HepG2 (cell line): ENCODE results near the gene C5orf58. TPM values are rescaled to one million over a fixed set of nuclear protein-coding genes. Genes with fewer than 3 reads are reported as not detected.

Experiments
- ATAC-seq: fragments of 200-7000 bp; cut with Tn5 transposase; 3 replicates; pipeline ENCODE4 v1.9.1; 2020; ENCODE audit warnings: mild to moderate bottlenecking, moderate library complexity
- BruUV-seq: library from RNA; stranded (reverse); fragments of 400-500 nt; replicated peaks from 2 replicates; lab custom pipeline; 2021; lab: Mats Ljungman, UMichigan
- CTCF ChIA-PET: fragments of 300-600 bp; formaldehyde crosslinking; extraction: SDS; loops from one replicate; lab custom pipeline; 2021; ENCODE audit warnings: low total read pairs, inconsistent platforms, low intra/inter-chr PET ratio; lab: Yijun Ruan, JAX
- POLR2A ChIA-PET: fragments of 350-600 bp; sonication (Branson Sonifier 250); formaldehyde crosslinking; loops from one replicate; lab custom pipeline; 2020; ENCODE audit warnings: antibody characterized with exemption, inconsistent platforms; lab: Yijun Ruan, JAX
- DNase-seq: peaks from one replicate; pipeline ENCODE4 v3.0.0-alpha.2; 2015; ENCODE audit warnings: low spot score
- FAIRE-seq: peaks from 3 replicates; lab custom pipeline; 2011; peaks lifted over from hg19 to GRCh38; lab: Jason Lieb, UNC
- H2AFZ ChIP-seq: one replicate; pipeline ENCODE4 v1.6.1; 2011; ENCODE audit warnings: low read length, inconsistent platforms
- H3K27ac ChIP-seq: fragments of 300-600 bp; 3 replicates; pipeline ENCODE4 v1.8.0; 2011; ENCODE audit warnings: mixed run types, mild to moderate bottlenecking, mixed read lengths, low read length, inconsistent platforms; ENCODE audit not compliant: insufficient read depth; ENCODE audit errors: extremely low read length
- H3K27me3 ChIP-seq, 2 experiments: fragments of 200-600 bp in 1 of 2; 2 replicates in 1 of 2; 3 replicates in 1 of 2; pipeline versions ENCODE4 v1.6.0 to v1.8.0; 2011; ENCODE audit warnings: low read length in 2 of 2, mild to moderate bottlenecking in 2 of 2, moderate library complexity in 2 of 2, inconsistent platforms in 1 of 2; ENCODE audit not compliant: insufficient read depth in 2 of 2, control insufficient read depth in 1 of 2
- H3K36me3 ChIP-seq, 2 experiments: fragments of 200-600 bp in 1 of 2; replicated peaks in 1 of 2; 2 replicates in 1 of 2; 3 replicates in 1 of 2; pipeline versions ENCODE4 v1.5.1 to v1.8.0; 2011; ENCODE audit warnings: low read length in 2 of 2, inconsistent platforms in 1 of 2; ENCODE audit not compliant: insufficient read depth in 2 of 2, control insufficient read depth in 1 of 2
- H3K4me1 ChIP-seq: 2 replicates; pipeline ENCODE4 v1.5.1; 2012; ENCODE audit warnings: low read length, inconsistent platforms; ENCODE audit not compliant: insufficient read depth
- H3K4me2 ChIP-seq: 2 replicates; pipeline ENCODE4 v1.6.0; 2011; ENCODE audit warnings: low read depth, low read length, inconsistent platforms
- H3K4me3 ChIP-seq, 3 experiments: fragments of 200-600 bp in 1 of 3; sonication (generic), shearing (Covaris generic) in 1 of 3; replicated peaks in 1 of 3; 2 replicates each; pipeline ENCODE4 v1.5.1; 2011 to 2016; ENCODE audit warnings: low read length in 3 of 3, inconsistent platforms in 2 of 3, low read depth in 2 of 3, mild to moderate bottlenecking in 2 of 3, control low read depth in 1 of 3, mixed read lengths in 1 of 3; ENCODE audit not compliant: insufficient read depth in 1 of 3
- H3K79me2 ChIP-seq: one replicate; pipeline ENCODE4 v1.6.1; 2011; ENCODE audit warnings: low read length, inconsistent platforms; ENCODE audit not compliant: insufficient read depth
- H3K9ac ChIP-seq: 2 replicates; pipeline ENCODE4 v1.6.0; 2011; ENCODE audit warnings: mild to moderate bottlenecking, low read depth, low read length, inconsistent platforms; ENCODE audit not compliant: insufficient read depth
- H3K9me3 ChIP-seq: 2 replicates; pipeline ENCODE4 v1.5.1; 2012; ENCODE audit warnings: mild to moderate bottlenecking, low read length
- H4K20me1 ChIP-seq: 2 replicates; pipeline ENCODE4 v1.6.0; 2011; ENCODE audit warnings: inconsistent platforms, mild to moderate bottlenecking, low read length, moderate library complexity; ENCODE audit not compliant: insufficient read depth
- ARHGAP35 ChIP-seq: sonication (generic); formaldehyde crosslinking; IDR thresholded peaks from 2 replicates; pipeline ENCODE4 v1.9.0; 2022; ENCODE audit warnings: mild to moderate bottlenecking, inconsistent platforms, moderate library complexity, missing genetic modification reagents, borderline replicate concordance
- ARNTL ChIP-seq: sonication (generic); formaldehyde crosslinking; IDR thresholded peaks from 2 replicates; pipeline ENCODE4 v1.4.0; 2020; ENCODE audit warnings: mild to moderate bottlenecking, missing genetic modification reagents
- DNMT3B ChIP-seq: conservative IDR thresholded peaks from 2 replicates; pipeline ENCODE4 v1.6.1; 2016; ENCODE audit warnings: missing biosample characterization, control low read depth
- PRMT3 ChIP-seq: sonication (generic); formaldehyde crosslinking; IDR thresholded peaks from 2 replicates; pipeline ENCODE4 v1.8.1; 2022; ENCODE audit warnings: low read depth, mild to moderate bottlenecking, moderate library complexity, missing genetic modification reagents, borderline replicate concordance
- TCF12 ChIP-seq, 2 experiments: fragments of 450-650 bp in 1 of 2; sonication (generic) in 1 of 2; formaldehyde crosslinking in 1 of 2; IDR thresholded peaks; 2 replicates each; pipeline versions ENCODE4 v1.6.1 to v1.8.0; 2017 to 2022; ENCODE audit warnings: antibody characterized with exemption in 1 of 2, mild to moderate bottlenecking in 1 of 2, missing genetic modification reagents in 1 of 2, moderate library complexity in 1 of 2
- ZNF329 ChIP-seq: sonication (generic); formaldehyde crosslinking; IDR thresholded peaks from 2 replicates; pipeline ENCODE4 v1.9.0; 2021; ENCODE audit warnings: low read depth, mild to moderate bottlenecking, missing genetic modification reagents
- ZNF644 ChIP-seq: IDR thresholded peaks from 2 replicates; pipeline ENCODE4 v1.6.1; 2016; ENCODE audit warnings: low read depth
- ZNF652 ChIP-seq: IDR thresholded peaks from 2 replicates; pipeline ENCODE4 v1.6.1; 2016; ENCODE audit warnings: low read depth, borderline replicate concordance
- ZNF672 ChIP-seq: sonication (generic); formaldehyde crosslinking; IDR thresholded peaks from 2 replicates; pipeline ENCODE4 v1.8.1; 2022; ENCODE audit warnings: missing genetic modification reagents
- ZNF678 ChIP-seq: sonication (generic); formaldehyde crosslinking; IDR thresholded peaks from 2 replicates; pipeline ENCODE4 v1.4.0; 2020; ENCODE audit warnings: mild to moderate bottlenecking, missing genetic modification reagents
- ZNF746 ChIP-seq: sonication (generic); formaldehyde crosslinking; IDR thresholded peaks from 2 replicates; pipeline ENCODE4 v1.8.0; 2022; ENCODE audit warnings: mild to moderate bottlenecking, missing genetic modification reagents
- WGBS: methylation state at CpG from one replicate; pipeline ENCODE4 v1.1.6; 2017; ENCODE audit warnings: low lambda C conversion rate; 5-methylcytosine and 5-hydroxymethylcytosine counted together
- in situ Hi-C: cut with HindIII; loops from 2 replicates; pipeline ENCODE4 v1.10.0; 2017; ENCODE audit warnings: low pct_unique_long_range_greater_than_20kb; ENCODE audit not compliant: extremely low pct_ligation_motif_present
- intact Hi-C: fragments of 100-400 bp; cut with micrococcal nuclease; formaldehyde crosslinking; loops from one replicate; pipeline ENCODE4 v1.10.0; 2022; ENCODE audit not compliant: unreplicated experiment
- polyA plus RNA-seq, 8 experiments: library from polyadenylated mRNA; depleted of rRNA in 3 of 8; stranded (reverse) in 7 of 8; unstranded in 1 of 8; fragments of >200 nt; fragmentation: Illumina TruSeq in 4 of 8; extraction: Trizol in 4 of 8; gene quantifications; 2 replicates each; pipeline versions ENCODE4 v1.2.1 to v1.2.3, GENCODE V29; 2011 to 2016; ENCODE audit warnings: low read depth in 4 of 8, missing spikeins in 1 of 8, mixed read lengths in 1 of 8; ENCODE audit not compliant: insufficient read depth in 1 of 8
- total RNA-seq, 5 experiments: library from RNA; depleted of rRNA; stranded (reverse); fragments of >200 nt; fragmentation: Illumina TruSeq; extraction: Trizol; gene quantifications; 2 replicates each; pipeline ENCODE4 v1.2.3, GENCODE V29; 2016; ENCODE audit warnings: low read depth in 1 of 5
- TF ChIP-seq, protein P1 (sequence below): sonication (generic); formaldehyde crosslinking; IDR thresholded peaks from 2 replicates; pipeline ENCODE4 v1.4.0; 2020; ENCODE audit warnings: missing genetic modification reagents
- TF ChIP-seq, protein P2 (sequence below): sonication (generic); formaldehyde crosslinking; IDR thresholded peaks from 2 replicates; pipeline ENCODE4 v1.4.0; 2020; ENCODE audit warnings: missing genetic modification reagents
- TF ChIP-seq, protein P3 (sequence below): sonication (generic); formaldehyde crosslinking; IDR thresholded peaks from 2 replicates; pipeline ENCODE4 v1.4.0; 2020; ENCODE audit warnings: missing genetic modification reagents; ENCODE audit errors: not compliant biosample characterization
- TF ChIP-seq, protein P4 (sequence below): sonication (generic); formaldehyde crosslinking; IDR thresholded peaks from 2 replicates; pipeline ENCODE4 v1.5.0; 2020; ENCODE audit warnings: missing genetic modification reagents
- TF ChIP-seq, protein P5 (sequence below): sonication (generic); formaldehyde crosslinking; IDR thresholded peaks from 2 replicates; pipeline ENCODE4 v1.5.0; 2020; ENCODE audit warnings: missing genetic modification reagents

C5orf58 gene
- total and polyA plus RNA-seq, 2 of the 13 experiments (the other 11 are each of a cell fraction or from before 2014, with no cell fraction given) = not detected

DNA sequence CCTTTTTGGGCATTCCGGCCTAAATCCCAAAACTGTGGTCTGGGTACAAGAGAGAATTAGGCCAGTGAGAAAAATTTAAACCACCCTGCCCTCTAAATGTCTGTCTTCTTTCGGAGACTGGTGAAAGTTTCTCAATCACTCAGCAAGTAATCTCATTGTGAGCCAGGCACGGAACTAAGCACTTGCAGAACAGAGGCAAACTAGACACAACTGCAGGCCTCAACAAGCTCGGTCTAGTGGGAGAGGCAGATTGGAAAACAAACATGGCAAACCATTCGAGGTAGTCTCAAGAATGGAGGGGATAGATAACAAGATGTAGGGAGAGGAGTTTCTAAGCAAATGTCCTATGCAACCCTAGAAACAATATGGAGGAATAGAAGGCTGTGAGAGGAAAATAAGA lies 8.9 kb upstream of the C5orf58 start:
- in situ Hi-C loops = no loop called here
- FAIRE-seq (no peak), ATAC-seq (no peak), DNase-seq (no peak)
- H3K4me2 ChIP-seq = no peak overlapping the region
- H3K9ac ChIP-seq = no peak overlapping the region
- H3K27me3 ChIP-seq = no peaks in the 10 kb centered on the region
- intact Hi-C loops = no loop called here
- no peak overlapping the region for H3K4me3 ChIP-seq
- no peaks in the 10 kb centered on the region for H3K79me2 ChIP-seq
- BruUV-seq = no TSS peak
- no peaks in the 10 kb centered on the region for H3K4me1 ChIP-seq
- no peak overlapping the region for H2AFZ ChIP-seq
- WGBS = 2% methylated on average over 5 of the region's 5 CpGs
- ChIA-PET POLR2A (no interaction called here), CTCF (no interaction called here)
- H3K36me3 ChIP-seq = no peaks in the 10 kb centered on the region
- no peaks in the 10 kb centered on the region for H4K20me1 ChIP-seq
- no peaks in the 10 kb centered on the region for H3K9me3 ChIP-seq
- H3K27ac ChIP-seq = no peak overlapping the region
- TF ChIP-seq, protein P1, sequence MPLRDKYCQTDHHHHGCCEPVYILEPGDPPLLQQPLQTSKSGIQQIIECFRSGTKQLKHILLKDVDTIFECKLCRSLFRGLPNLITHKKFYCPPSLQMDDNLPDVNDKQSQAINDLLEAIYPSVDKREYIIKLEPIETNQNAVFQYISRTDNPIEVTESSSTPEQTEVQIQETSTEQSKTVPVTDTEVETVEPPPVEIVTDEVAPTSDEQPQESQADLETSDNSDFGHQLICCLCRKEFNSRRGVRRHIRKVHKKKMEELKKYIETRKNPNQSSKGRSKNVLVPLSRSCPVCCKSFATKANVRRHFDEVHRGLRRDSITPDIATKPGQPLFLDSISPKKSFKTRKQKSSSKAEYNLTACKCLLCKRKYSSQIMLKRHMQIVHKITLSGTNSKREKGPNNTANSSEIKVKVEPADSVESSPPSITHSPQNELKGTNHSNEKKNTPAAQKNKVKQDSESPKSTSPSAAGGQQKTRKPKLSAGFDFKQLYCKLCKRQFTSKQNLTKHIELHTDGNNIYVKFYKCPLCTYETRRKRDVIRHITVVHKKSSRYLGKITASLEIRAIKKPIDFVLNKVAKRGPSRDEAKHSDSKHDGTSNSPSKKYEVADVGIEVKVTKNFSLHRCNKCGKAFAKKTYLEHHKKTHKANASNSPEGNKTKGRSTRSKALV (CRISPR knock-in tag) = no peak
- TF ChIP-seq ZNF652 (CRISPR knock-in tag) (no peak), TCF12 (IDR thresholded peaks at IDR 0.05) (no peak), TCF12 (CRISPR knock-in tag; IDR thresholded peaks at IDR 0.05) (no peak), ZNF746 (CRISPR knock-in tag) (no peak), ZNF644 (CRISPR knock-in tag) (no peak), ARNTL (CRISPR knock-in tag) (no peak), ZNF678 (CRISPR knock-in tag) (no peak), ARHGAP35 (CRISPR knock-in tag) (no peak), ZNF672 (CRISPR knock-in tag) (no peak), PRMT3 (CRISPR knock-in tag) (no peak), ZNF329 (no peak), DNMT3B (CRISPR knock-in tag) (no peak)
- TF ChIP-seq, protein P2, sequence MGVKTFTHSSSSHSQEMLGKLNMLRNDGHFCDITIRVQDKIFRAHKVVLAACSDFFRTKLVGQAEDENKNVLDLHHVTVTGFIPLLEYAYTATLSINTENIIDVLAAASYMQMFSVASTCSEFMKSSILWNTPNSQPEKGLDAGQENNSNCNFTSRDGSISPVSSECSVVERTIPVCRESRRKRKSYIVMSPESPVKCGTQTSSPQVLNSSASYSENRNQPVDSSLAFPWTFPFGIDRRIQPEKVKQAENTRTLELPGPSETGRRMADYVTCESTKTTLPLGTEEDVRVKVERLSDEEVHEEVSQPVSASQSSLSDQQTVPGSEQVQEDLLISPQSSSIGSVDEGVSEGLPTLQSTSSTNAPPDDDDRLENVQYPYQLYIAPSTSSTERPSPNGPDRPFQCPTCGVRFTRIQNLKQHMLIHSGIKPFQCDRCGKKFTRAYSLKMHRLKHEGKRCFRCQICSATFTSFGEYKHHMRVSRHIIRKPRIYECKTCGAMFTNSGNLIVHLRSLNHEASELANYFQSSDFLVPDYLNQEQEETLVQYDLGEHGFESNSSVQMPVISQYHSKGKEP (CRISPR knock-in tag) = no peak
- TF ChIP-seq, protein P3, sequence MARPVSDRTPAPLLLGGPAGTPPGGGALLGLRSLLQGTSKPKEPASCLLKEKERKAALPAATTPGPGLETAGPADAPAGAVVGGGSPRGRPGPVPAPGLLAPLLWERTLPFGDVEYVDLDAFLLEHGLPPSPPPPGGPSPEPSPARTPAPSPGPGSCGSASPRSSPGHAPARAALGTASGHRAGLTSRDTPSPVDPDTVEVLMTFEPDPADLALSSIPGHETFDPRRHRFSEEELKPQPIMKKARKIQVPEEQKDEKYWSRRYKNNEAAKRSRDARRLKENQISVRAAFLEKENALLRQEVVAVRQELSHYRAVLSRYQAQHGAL (CRISPR knock-in tag) = no peak
- TF ChIP-seq, protein P4, sequence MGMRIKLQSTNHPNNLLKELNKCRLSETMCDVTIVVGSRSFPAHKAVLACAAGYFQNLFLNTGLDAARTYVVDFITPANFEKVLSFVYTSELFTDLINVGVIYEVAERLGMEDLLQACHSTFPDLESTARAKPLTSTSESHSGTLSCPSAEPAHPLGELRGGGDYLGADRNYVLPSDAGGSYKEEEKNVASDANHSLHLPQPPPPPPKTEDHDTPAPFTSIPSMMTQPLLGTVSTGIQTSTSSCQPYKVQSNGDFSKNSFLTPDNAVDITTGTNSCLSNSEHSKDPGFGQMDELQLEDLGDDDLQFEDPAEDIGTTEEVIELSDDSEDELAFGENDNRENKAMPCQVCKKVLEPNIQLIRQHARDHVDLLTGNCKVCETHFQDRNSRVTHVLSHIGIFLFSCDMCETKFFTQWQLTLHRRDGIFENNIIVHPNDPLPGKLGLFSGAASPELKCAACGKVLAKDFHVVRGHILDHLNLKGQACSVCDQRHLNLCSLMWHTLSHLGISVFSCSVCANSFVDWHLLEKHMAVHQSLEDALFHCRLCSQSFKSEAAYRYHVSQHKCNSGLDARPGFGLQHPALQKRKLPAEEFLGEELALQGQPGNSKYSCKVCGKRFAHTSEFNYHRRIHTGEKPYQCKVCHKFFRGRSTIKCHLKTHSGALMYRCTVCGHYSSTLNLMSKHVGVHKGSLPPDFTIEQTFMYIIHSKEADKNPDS = no peak
- TF ChIP-seq, protein P5, sequence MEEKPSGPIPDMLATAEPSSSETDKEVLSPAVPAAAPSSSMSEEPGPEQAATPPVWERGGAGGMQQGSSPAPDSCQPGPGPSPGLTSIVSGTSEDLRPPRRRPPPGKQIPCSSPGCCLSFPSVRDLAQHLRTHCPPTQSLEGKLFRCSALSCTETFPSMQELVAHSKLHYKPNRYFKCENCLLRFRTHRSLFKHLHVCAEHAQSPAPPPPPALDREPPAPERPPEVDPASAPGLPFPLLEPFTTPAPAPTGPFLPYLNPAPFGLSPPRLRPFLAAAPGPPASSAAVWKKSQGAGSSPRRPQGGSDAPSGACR (CRISPR knock-in tag) = no peak
